Osteoblast (primary cell): ENCODE data around the gene CMIP. TPM values are rescaled to one million over a fixed set of nuclear protein-coding genes. Genes with fewer than 3 reads are reported as not detected.

Experiments
- DNase-seq: peaks from one replicate; pipeline ENCODE4 v3.0.0; 2011; ENCODE audit warnings: low spot score, mixed read lengths; ENCODE audit not compliant: insufficient read length; ENCODE audit errors: missing footprints
- H2AFZ ChIP-seq: 2 replicates; pipeline ENCODE4 v1.6.0; 2011; ENCODE audit warnings: mild to moderate bottlenecking, low read length
- H3K27ac ChIP-seq: 2 replicates; pipeline ENCODE4 v1.5.1; 2011; ENCODE audit warnings: mild to moderate bottlenecking, low read depth, low read length, moderate library complexity
- H3K27me3 ChIP-seq: 2 replicates; pipeline ENCODE4 v1.6.0; 2012; ENCODE audit warnings: mild to moderate bottlenecking, control low read depth, inconsistent platforms, low read length, moderate library complexity; ENCODE audit not compliant: insufficient read depth
- H3K36me3 ChIP-seq: 2 replicates; pipeline ENCODE4 v1.5.1; 2011; ENCODE audit warnings: mild to moderate bottlenecking, low read length, control low read depth, moderate library complexity; ENCODE audit not compliant: insufficient read depth
- H3K4me1 ChIP-seq: 2 replicates; pipeline ENCODE4 v1.5.1; 2011; ENCODE audit warnings: mild to moderate bottlenecking, low read length, control low read depth, moderate library complexity; ENCODE audit not compliant: insufficient read depth
- H3K4me2 ChIP-seq: 2 replicates; pipeline ENCODE4 v1.6.0; 2011; ENCODE audit warnings: mild to moderate bottlenecking, low read length; ENCODE audit not compliant: insufficient read depth
- H3K4me3 ChIP-seq: fragments of 200-600 bp; sonication (generic); 3 replicates; pipeline ENCODE4 v1.5.1; 2012; ENCODE audit warnings: mild to moderate bottlenecking, low read length, inconsistent platforms; ENCODE audit not compliant: insufficient read depth
- H3K79me2 ChIP-seq: 2 replicates; pipeline ENCODE4 v1.6.0; 2012; ENCODE audit warnings: mild to moderate bottlenecking, low read length, control low read depth, inconsistent platforms; ENCODE audit not compliant: insufficient read depth
- H3K9me3 ChIP-seq: 2 replicates; pipeline ENCODE4 v1.5.1; 2011; ENCODE audit warnings: low read depth, low read length, control low read depth
- H4K20me1 ChIP-seq: 2 replicates; pipeline ENCODE4 v1.6.0; 2012; ENCODE audit warnings: mild to moderate bottlenecking, low read length, control low read depth; ENCODE audit not compliant: insufficient read depth
- total RNA-seq: library from RNA; depleted of rRNA; stranded (reverse); fragments of >200 nt; gene quantifications from 2 replicates; pipeline ENCODE4 v1.2.3, GENCODE V29; 2012
- TF ChIP-seq, protein P1 (sequence below): IDR thresholded peaks from 2 replicates; pipeline ENCODE4 v1.5.1; 2011; ENCODE audit warnings: mild to moderate bottlenecking, low read depth, low read length, moderate library complexity; ENCODE audit errors: extremely low read depth

The CMIP gene
- total RNA-seq: 6.2 and 8.3 TPM in 2 replicates

DNA sequence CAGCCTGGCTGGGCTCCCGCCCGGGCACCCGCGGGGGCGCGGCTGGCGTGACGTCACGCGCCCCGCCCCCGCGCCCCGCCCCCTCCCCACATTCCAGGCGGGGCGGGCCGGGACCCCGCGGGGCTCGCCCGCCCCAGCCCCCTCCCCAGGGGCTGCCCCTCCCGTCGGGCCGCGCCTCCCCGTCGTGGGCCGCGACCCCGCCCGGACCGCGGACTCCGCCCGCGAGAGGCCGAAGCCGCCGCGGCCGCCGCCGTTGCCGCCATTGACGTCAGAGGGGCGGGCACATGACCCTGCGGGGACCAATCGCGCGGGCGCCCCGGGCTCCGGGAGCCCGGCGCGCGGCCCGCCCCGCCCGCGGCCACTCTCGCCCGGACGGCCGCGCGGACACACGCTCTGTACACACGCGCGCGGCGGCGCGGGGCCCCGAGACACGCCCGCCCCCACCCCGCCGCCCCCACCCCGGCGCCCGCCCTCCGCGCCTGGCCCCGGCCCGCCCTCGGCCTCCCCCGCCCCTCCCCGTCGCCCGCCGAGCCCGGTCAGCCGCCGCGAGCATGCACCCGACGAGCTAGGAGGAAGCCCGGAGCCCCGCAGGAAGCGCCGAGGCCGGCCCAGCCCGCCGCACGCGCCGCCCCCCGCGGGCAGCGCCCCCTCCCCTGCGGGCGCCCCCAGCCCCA, at the start of gene CMIP:
Gene CMIP (plus strand): TSS at position 361 of the 674 bp plus-strand sequence.
- TF ChIP-seq, protein P1, sequence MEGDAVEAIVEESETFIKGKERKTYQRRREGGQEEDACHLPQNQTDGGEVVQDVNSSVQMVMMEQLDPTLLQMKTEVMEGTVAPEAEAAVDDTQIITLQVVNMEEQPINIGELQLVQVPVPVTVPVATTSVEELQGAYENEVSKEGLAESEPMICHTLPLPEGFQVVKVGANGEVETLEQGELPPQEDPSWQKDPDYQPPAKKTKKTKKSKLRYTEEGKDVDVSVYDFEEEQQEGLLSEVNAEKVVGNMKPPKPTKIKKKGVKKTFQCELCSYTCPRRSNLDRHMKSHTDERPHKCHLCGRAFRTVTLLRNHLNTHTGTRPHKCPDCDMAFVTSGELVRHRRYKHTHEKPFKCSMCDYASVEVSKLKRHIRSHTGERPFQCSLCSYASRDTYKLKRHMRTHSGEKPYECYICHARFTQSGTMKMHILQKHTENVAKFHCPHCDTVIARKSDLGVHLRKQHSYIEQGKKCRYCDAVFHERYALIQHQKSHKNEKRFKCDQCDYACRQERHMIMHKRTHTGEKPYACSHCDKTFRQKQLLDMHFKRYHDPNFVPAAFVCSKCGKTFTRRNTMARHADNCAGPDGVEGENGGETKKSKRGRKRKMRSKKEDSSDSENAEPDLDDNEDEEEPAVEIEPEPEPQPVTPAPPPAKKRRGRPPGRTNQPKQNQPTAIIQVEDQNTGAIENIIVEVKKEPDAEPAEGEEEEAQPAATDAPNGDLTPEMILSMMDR: no peak
- H3K4me2 ChIP-seq: peak within 1 kb of the TSS; percentile 94
- peak; percentile 100 for DNase-seq
- H2AFZ ChIP-seq: peak within 1 kb of the TSS; percentile 79
- peaks cover 45% of the 10 kb centered on the region for H3K79me2 ChIP-seq
- H3K9me3 ChIP-seq: no peaks in the 10 kb centered on the region
- no peaks in the 10 kb centered on the region for H3K36me3 ChIP-seq
- peaks cover 32% of the 10 kb centered on the region for H3K27me3 ChIP-seq
- peak within 1 kb of the TSS; percentile 68 for H3K27ac ChIP-seq
- peaks cover 6% of the 10 kb centered on the region for H3K4me1 ChIP-seq
- H3K4me3 ChIP-seq: peak within 1 kb of the TSS; percentile 87
- H4K20me1 ChIP-seq: peaks cover 28% of the 10 kb centered on the region

GRCh38 chr16:81394966-81395655, 49.5 kb upstream of the CMIP start:
- no peaks in the 10 kb centered on the region for H3K4me1 ChIP-seq
- no peak for DNase-seq
- no peaks in the 10 kb centered on the region for H3K27me3 ChIP-seq
- no peak overlapping the region for H3K4me2 ChIP-seq
- H3K9me3 ChIP-seq: no peaks in the 10 kb centered on the region
- H3K27ac ChIP-seq: no peak overlapping the region
- no peak overlapping the region for H2AFZ ChIP-seq
- no peaks in the 10 kb centered on the region for H3K79me2 ChIP-seq
- peaks cover 5% of the 10 kb centered on the region for H3K36me3 ChIP-seq
- H4K20me1 ChIP-seq: no peaks in the 10 kb centered on the region
- TF ChIP-seq, protein P1: no peak
- no peak overlapping the region for H3K4me3 ChIP-seq

- Histone ChIP-seq H3K4me2 (no peak overlapping the region), H3K27ac (no peak overlapping the region), H3K79me2 (no peaks in the 10 kb centered on the region), H3K9me3 (no peaks in the 10 kb centered on the region), H3K4me3 (no peak overlapping the region), H3K4me1 (peaks cover 10% of the 10 kb centered on the region), H3K36me3 (no peaks in the 10 kb centered on the region), H3K27me3 (no peaks in the 10 kb centered on the region), H2AFZ (no peak overlapping the region), H4K20me1 (no peaks in the 10 kb centered on the region)
- DNase-seq: no peak
- TF ChIP-seq, protein P1: no peak
Measured at GRCh38 chr16:81397058-81397878, 47.3 kb upstream of the CMIP start.
